Fibroblast of the aortic adventitia (primary cell): ENCODE data around the gene C16orf92. TPM values are rescaled to one million over a fixed set of nuclear protein-coding genes. Genes with fewer than 3 reads are reported as not detected.

Source experiments
- DNase-seq: peaks from one replicate; pipeline ENCODE4 v3.0.0-alpha.2; 2010; ENCODE audit warnings: low read depth
- H3K4me3 ChIP-seq: 2 replicates; pipeline ENCODE4 v1.5.1; 2011; ENCODE audit warnings: low read depth, mild to moderate bottlenecking, control low read depth, low read length, moderate library complexity
- CTCF ChIP-seq: IDR thresholded peaks from 2 replicates; pipeline ENCODE4 v1.5.1; 2011; ENCODE audit warnings: mild to moderate bottlenecking, low read length, control low read depth, inconsistent platforms; ENCODE audit not compliant: insufficient read depth
- total RNA-seq: library from RNA; depleted of rRNA; stranded (reverse); fragments of >200 nt; gene quantifications from 2 replicates; pipeline ENCODE4 v1.2.3, GENCODE V29; 2012; ENCODE audit warnings: low replicate concordance

Gene C16orf92
- total RNA-seq, 1 donor, result not detected

GRCh38 chr16:30006095-30006473 lies 16.9 kb upstream of the C16orf92 start:
- H3K4me3 ChIP-seq, result no peak overlapping the region
- no peak for TF ChIP-seq CTCF
- DNase-seq, result no peak

- no peak for TF ChIP-seq CTCF
- no peak overlapping the region for H3K4me3 ChIP-seq
- DNase-seq, result no peak
These were observed 16.2 kb upstream of the C16orf92 start for GRCh38 chr16:30006659-30007377.

GRCh38 chr16:30007378-30007895 lies 15.6 kb upstream of the C16orf92 start:
- no peak for TF ChIP-seq CTCF
- no peak for DNase-seq
- H3K4me3 ChIP-seq, result no peak overlapping the region

GRCh38 chr16:30009085-30009862 lies 13.7 kb upstream of the C16orf92 start:
- no peak for DNase-seq
- no peak for TF ChIP-seq CTCF

GRCh38 chr16:30009990-30010843 lies 12.8 kb upstream of the C16orf92 start:
- no peak overlapping the region for H3K4me3 ChIP-seq
- TF ChIP-seq CTCF, result no peak
- no peak for DNase-seq

More at GRCh38 chr16:30009085-30009862, 13.7 kb upstream of the C16orf92 start:
- H3K4me3 ChIP-seq, result no peak overlapping the region
